HG03442 (cell line): Measurements from ENCODE around the gene HTR1D.

ENCODE experiments used
- ATAC-seq: cut with Tn5 transposase; IDR thresholded peaks from one replicate; pipeline ENCODE4 v1.9.1; 2021; ENCODE audit warnings: mild to moderate bottlenecking, moderate library complexity; ENCODE audit not compliant: unreplicated experiment

Gene HTR1D

DNA sequence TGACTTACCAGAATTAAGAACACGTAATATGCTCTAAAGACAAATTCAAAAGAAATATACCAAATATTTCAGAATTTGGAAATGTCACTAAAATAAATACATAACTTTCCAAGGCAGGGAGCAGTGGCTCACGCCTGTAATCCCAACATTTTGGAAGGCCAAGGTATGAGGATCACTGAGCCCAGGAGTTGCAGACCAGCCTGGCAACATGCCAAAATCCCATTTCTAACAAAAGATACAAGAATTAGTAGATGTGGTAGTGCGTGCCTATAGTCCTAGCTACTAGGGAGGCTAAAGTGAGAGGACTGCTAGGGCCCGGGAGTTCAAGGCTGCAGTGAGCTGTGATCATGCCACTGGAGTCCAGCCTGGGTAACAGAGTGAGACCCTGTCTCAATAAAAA, 60.4 kb downstream of the HTR1D start:
- ATAC-seq: no peak

- no peak for ATAC-seq
These were observed 64.2 kb downstream of the HTR1D start for GRCh38 chr1:23152966-23153684.

- ATAC-seq: no peak
These were observed 66.6 kb downstream of the HTR1D start for GRCh38 chr1:23150742-23151141.

- ATAC-seq: no peak
These were observed 67.2 kb downstream of the HTR1D start for GRCh38 chr1:23150125-23150524.

- ATAC-seq: no peak
These were observed 68.2 kb downstream of the HTR1D start for GRCh38 chr1:23149114-23149513.

- no peak for ATAC-seq
These were observed 69.2 kb downstream of the HTR1D start for GRCh38 chr1:23148084-23148483.
